D721Med (cell line): ENCODE data around the gene GNAO1.

Source experiments
- DNase-seq: peaks from one replicate; pipeline ENCODE4 v3.0.0; 2011; ENCODE audit warnings: low spot score; ENCODE audit not compliant: insufficient read length
- FAIRE-seq: peaks from 2 replicates; lab custom pipeline; 2011; peaks lifted over from hg19 to GRCh38; lab: Jason Lieb, UNC
- TF ChIP-seq, protein P1 (sequence below): IDR thresholded peaks from 2 replicates; pipeline ENCODE4 v1.5.1; 2012; ENCODE audit warnings: mild to moderate bottlenecking, control low read depth; ENCODE audit not compliant: insufficient read depth; ENCODE audit errors: missing control alignments

Gene GNAO1

DNA sequence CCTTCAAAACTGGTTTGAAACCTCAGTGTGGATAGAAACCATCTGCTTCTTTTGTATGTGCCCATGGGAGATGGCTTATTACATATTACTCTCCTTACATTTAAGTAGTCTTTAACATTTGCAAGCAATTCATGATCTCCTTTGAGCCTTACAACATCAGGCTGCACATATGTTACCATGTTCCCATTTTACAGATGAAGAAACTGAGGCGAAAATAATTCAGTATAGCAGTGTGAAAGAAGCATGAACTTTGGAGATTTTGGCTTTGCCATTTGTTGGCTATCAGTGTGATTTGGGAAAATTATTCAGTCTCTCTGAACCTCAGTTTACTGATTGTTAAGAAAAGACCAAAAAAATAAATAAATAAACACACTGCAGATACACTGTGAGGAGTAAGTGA is 15.7 kb downstream of the GNAO1 start:
- TF ChIP-seq, protein P1, sequence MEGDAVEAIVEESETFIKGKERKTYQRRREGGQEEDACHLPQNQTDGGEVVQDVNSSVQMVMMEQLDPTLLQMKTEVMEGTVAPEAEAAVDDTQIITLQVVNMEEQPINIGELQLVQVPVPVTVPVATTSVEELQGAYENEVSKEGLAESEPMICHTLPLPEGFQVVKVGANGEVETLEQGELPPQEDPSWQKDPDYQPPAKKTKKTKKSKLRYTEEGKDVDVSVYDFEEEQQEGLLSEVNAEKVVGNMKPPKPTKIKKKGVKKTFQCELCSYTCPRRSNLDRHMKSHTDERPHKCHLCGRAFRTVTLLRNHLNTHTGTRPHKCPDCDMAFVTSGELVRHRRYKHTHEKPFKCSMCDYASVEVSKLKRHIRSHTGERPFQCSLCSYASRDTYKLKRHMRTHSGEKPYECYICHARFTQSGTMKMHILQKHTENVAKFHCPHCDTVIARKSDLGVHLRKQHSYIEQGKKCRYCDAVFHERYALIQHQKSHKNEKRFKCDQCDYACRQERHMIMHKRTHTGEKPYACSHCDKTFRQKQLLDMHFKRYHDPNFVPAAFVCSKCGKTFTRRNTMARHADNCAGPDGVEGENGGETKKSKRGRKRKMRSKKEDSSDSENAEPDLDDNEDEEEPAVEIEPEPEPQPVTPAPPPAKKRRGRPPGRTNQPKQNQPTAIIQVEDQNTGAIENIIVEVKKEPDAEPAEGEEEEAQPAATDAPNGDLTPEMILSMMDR, result no peak
- FAIRE-seq, result no peak

DNA sequence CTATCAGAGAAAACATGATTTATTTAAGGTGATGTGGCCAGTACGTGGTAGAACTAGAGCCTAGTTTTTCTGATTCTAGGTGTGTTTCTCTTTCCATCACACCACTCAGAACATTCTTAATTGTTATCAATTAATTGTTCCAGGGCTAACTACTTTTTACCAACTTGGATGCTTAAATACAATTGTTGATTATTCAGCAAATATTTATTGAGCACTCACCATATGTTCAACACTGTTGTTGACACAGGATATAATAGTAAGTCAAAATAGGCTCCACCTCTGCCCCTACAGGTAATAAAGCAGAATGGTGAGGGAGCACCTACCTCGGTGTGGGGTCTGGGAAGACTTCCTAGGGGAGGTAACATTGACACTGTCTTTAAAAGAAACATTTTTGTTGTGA is 16.1 kb downstream of the GNAO1 start:
- DNase-seq (no peak), FAIRE-seq (no peak)
- TF ChIP-seq, protein P1, result no peak

More for the DNA sequence above, 15.7 kb downstream of the GNAO1 start:
- no peak for DNase-seq

DNA sequence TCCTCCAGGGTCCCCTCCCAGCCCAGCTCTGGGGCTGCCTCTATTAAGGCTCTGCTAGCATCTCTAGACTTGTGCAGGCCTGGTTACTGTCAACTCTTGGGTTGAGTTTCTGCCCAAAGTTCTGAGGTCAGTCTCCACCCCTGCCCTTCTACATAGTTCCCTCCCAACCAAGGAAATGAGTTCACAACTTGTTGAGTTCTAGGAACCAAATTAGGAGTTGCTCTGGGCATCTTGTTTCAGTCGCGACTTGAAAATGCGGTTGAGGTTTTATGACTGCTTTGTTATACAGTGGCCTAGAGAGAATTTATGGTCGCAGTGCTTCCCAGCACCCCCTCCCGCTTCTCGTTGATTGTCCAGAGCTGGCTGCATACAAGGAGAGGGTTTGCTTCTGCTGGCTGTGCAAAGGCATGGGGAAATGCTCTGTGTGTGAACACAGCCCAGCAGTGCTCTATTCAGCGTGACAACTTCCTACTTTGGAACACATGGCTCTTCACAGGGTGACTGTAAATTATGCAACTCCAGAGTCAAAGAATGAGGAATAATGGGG is 20.2 kb downstream of the GNAO1 start:
- no peak for FAIRE-seq
- no peak for DNase-seq
- TF ChIP-seq, protein P1, result no peak

DNA sequence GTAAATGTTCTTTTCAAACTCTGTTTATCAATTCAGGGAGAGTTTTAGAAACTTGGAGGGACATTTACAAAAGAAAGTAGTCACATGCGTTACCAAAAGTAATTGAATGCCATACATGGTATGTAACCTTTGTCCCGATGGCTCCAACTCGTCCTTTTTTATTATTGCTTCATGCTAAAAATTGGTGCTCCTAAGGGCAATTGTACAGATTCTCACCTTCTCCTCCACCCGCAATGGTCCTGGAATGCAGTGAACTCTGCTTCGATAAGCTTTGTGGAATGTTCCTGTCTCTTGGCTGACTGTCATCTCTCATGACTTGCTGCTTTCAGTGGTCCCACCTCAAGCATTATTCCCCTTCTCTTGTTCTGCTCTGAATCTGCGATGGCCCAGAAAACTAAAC is 20.9 kb downstream of the GNAO1 start:
- no peak for DNase-seq
- FAIRE-seq, result no peak
- TF ChIP-seq, protein P1, result no peak

DNA sequence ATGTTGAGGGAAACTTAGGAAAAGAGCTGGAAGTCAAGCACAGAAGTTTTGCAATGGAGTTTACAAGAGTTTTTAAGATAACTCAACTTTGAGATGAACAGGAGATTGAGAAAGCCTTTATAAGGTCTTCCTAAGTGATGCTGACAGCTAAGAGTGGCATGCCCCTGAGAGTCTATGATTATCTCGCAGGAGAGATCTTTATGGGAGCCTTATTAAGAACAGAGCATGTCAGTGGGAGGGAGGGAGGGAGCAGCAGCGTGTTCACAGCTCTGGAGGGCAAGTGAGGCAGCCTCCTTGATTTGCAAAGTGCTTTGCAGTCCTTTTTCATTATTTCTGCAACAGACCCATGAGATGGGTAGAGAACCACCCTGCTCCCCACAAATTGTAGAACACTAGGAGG is 30.7 kb downstream of the GNAO1 start:
- FAIRE-seq (no peak), DNase-seq (no peak)
- TF ChIP-seq, protein P1, result no peak

DNA sequence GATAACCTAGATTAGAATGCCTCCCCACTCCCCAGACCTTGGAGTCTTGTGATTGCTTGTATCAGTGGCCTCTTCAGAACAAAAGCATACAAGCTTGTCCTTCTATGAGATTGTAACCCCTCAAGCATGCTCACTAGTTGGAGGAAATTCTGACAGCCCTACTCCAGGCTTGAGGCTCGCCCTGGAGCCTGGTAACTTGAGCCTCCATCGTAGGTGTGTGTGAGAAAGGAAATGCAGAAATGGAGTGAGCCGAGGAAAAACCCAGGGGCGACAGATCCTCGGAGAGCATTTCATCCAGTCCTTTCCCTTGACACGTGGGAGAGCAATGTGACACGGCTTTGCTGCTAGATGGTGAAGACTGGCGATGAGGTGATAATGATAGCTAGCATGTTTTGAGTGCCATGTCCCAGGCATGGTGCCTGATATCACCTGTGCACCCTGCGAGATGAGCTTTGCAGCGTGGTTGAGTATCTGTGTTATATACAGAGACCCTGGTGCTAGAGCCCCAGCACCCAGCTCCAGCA is 31.2 kb downstream of the GNAO1 start:
- TF ChIP-seq, protein P1, result no peak
- DNase-seq (no peak), FAIRE-seq (no peak)

DNA sequence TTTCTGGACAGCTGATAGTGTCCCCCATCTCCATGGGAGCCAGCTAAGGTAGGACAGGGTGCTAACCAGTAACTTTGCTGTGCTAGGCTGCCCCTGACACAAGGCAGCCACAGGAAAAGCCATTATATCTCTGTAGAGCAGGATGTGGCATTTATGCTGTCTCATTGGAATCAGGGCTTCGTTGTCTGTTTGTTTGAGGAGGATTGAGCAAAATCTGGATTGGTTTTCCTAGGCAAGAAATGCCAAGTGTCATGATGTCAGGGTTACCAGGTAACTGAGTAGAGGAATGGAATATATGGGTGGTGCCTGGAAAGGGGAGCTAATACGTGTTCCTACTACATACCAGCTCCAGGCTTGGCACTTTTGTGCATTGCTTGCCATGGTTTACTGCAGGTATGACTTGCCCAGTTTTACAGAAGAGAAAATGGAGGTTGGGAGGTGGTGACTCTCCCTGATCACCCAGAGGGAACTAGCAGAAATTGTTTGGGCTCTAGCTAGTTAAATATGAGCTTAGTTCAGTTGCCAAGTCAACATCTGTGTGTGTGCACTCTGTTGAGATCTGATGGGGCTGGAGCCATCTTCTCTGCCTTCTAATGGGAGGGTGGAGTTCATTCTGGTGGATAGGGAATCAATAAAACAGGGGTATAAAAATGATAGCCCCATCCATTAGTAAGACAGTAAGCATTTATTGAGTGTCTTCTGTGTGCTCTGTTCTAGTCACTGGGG is 33.9 kb downstream of the GNAO1 start:
- no peak for FAIRE-seq
- TF ChIP-seq, protein P1, result no peak
- DNase-seq, result no peak
